Measurements from ENCODE around the gene ZSCAN5C. TPM values are rescaled to one million over a fixed set of nuclear protein-coding genes. Genes with fewer than 3 reads are reported as not detected.

Gene ZSCAN5C
- polyA plus RNA-seq, 1 donor from 2014 or later = not detected

DNA sequence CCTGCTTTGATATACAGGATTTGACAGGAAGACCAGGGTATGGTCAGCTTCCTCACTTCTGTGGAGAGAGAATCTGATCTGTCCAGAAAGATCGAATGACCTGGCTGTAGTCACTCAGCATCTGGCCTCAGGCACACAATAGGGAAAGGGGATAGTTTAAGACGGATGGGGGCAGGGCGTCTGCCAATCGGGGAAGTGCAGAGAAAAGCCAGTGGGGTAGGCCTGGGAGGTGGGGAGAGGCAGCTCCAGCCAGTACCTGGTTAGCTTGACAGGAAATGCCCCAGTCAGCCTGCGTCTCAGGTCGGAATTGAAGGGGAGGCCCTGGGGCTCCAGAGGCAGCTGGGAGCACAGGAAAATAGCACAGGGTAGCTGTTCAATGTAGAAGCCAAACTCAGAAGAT is 48.6 kb upstream of the ZSCAN5C start:
- no peaks in the 10 kb centered on the region for H3K9me3 ChIP-seq (ENCODE audit: low read length)
- no peak overlapping the region for H3K4me2 ChIP-seq (ENCODE audit: low read length)
- no peaks in the 10 kb centered on the region for H3K9me2 ChIP-seq (ENCODE audit: insufficient read depth, low read length)
- H3K79me2 ChIP-seq (replicated peaks; ENCODE audit: insufficient read depth, low read length) = no peaks in the 10 kb centered on the region
- H4K20me1 ChIP-seq (ENCODE audit: insufficient read depth) = no peaks in the 10 kb centered on the region
- H3K9ac ChIP-seq (ENCODE audit: low read length) = no peak overlapping the region
- no peaks in the 10 kb centered on the region for H3K27me3 ChIP-seq (ENCODE audit: insufficient read depth, low read depth, low read length)
- H2AFZ ChIP-seq (ENCODE audit: low read depth, low read length) = no peak overlapping the region
- no peaks in the 10 kb centered on the region for H3F3A ChIP-seq (ENCODE audit: insufficient read depth, low read length, poor library complexity, severe bottlenecking)
- TF ChIP-seq RAD21 (conservative IDR thresholded peaks at IDR 0.05) (no peak), EZH2 (IDR thresholded peaks at IDR 0.05; ENCODE audit: borderline replicate concordance, insufficient read depth, low read length, poor library complexity, severe bottlenecking) (no peak), EP300 (conservative IDR thresholded peaks at IDR 0.05; ENCODE audit: poor library complexity, severe bottlenecking) (no peak), SMC3 (conservative IDR thresholded peaks at IDR 0.05; ENCODE audit: poor library complexity) (no peak), POLR2AphosphoS5 (IDR thresholded peaks at IDR 0.05) (no peak), TAF1 (IDR thresholded peaks at IDR 0.05; ENCODE audit: low read depth) (no peak), MXI1 (conservative IDR thresholded peaks at IDR 0.05; ENCODE audit: poor library complexity, severe bottlenecking) (no peak)
- TF ChIP-seq, protein P1, sequence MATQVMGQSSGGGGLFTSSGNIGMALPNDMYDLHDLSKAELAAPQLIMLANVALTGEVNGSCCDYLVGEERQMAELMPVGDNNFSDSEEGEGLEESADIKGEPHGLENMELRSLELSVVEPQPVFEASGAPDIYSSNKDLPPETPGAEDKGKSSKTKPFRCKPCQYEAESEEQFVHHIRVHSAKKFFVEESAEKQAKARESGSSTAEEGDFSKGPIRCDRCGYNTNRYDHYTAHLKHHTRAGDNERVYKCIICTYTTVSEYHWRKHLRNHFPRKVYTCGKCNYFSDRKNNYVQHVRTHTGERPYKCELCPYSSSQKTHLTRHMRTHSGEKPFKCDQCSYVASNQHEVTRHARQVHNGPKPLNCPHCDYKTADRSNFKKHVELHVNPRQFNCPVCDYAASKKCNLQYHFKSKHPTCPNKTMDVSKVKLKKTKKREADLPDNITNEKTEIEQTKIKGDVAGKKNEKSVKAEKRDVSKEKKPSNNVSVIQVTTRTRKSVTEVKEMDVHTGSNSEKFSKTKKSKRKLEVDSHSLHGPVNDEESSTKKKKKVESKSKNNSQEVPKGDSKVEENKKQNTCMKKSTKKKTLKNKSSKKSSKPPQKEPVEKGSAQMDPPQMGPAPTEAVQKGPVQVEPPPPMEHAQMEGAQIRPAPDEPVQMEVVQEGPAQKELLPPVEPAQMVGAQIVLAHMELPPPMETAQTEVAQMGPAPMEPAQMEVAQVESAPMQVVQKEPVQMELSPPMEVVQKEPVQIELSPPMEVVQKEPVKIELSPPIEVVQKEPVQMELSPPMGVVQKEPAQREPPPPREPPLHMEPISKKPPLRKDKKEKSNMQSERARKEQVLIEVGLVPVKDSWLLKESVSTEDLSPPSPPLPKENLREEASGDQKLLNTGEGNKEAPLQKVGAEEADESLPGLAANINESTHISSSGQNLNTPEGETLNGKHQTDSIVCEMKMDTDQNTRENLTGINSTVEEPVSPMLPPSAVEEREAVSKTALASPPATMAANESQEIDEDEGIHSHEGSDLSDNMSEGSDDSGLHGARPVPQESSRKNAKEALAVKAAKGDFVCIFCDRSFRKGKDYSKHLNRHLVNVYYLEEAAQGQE (IDR thresholded peaks at IDR 0.05; ENCODE audit: borderline replicate concordance) = no peak
- TF ChIP-seq, protein P2, sequence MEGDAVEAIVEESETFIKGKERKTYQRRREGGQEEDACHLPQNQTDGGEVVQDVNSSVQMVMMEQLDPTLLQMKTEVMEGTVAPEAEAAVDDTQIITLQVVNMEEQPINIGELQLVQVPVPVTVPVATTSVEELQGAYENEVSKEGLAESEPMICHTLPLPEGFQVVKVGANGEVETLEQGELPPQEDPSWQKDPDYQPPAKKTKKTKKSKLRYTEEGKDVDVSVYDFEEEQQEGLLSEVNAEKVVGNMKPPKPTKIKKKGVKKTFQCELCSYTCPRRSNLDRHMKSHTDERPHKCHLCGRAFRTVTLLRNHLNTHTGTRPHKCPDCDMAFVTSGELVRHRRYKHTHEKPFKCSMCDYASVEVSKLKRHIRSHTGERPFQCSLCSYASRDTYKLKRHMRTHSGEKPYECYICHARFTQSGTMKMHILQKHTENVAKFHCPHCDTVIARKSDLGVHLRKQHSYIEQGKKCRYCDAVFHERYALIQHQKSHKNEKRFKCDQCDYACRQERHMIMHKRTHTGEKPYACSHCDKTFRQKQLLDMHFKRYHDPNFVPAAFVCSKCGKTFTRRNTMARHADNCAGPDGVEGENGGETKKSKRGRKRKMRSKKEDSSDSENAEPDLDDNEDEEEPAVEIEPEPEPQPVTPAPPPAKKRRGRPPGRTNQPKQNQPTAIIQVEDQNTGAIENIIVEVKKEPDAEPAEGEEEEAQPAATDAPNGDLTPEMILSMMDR (IDR thresholded peaks at IDR 0.05; ENCODE audit: poor library complexity, severe bottlenecking) = no peak
- no peak overlapping the region for H3K27ac ChIP-seq (ENCODE audit: low read length)
- no peak overlapping the region for H3K4me3 ChIP-seq (ENCODE audit: low read length)
- no peaks in the 10 kb centered on the region for H3K36me3 ChIP-seq (ENCODE audit: insufficient read depth, low read length)

DNA sequence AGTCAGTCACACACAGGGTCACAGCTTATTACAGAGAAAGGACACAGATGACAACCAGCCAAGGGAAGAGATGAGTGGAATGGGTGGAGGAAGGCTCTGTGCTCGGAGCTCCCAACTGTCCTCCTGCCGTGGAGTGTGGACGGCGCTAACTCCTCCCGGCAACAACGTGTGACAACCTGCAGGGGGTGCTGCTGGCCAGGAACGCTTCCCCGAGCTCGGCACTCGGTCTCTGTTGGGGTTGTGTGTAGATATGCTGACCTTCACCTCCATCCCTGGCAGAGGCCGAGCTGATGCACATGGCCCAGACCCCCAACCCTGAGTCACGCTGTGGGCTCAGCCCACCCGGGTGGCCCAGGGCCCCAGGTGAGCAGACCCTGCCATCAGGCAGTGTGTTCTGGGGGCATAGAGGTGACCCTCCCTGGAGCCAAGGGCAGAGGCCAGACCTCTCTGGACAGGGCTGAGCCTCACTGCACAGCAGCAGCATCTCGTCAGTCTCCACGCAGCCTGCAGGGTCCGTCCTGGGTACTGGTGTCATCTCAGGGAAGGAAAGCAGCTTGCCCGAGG is 46.9 kb upstream of the ZSCAN5C start:
- no peaks in the 10 kb centered on the region for H3K9me3 ChIP-seq (ENCODE audit: low read length)
- H3K79me2 ChIP-seq (replicated peaks; ENCODE audit: insufficient read depth, low read length) = no peaks in the 10 kb centered on the region
- no peaks in the 10 kb centered on the region for H3K9me2 ChIP-seq (ENCODE audit: insufficient read depth, low read length)
- TF ChIP-seq, protein P2 (IDR thresholded peaks at IDR 0.05; ENCODE audit: poor library complexity, severe bottlenecking) = no peak
- TF ChIP-seq SMC3 (conservative IDR thresholded peaks at IDR 0.05; ENCODE audit: poor library complexity) = no peak
- no peak for TF ChIP-seq POLR2AphosphoS5 (IDR thresholded peaks at IDR 0.05)
- TF ChIP-seq RAD21 (conservative IDR thresholded peaks at IDR 0.05) = no peak
- no peak for TF ChIP-seq EZH2 (IDR thresholded peaks at IDR 0.05; ENCODE audit: borderline replicate concordance, insufficient read depth, low read length, poor library complexity, severe bottlenecking)
- TF ChIP-seq, protein P1 (IDR thresholded peaks at IDR 0.05; ENCODE audit: borderline replicate concordance) = no peak
- no peak for TF ChIP-seq MXI1 (conservative IDR thresholded peaks at IDR 0.05; ENCODE audit: poor library complexity, severe bottlenecking)
- no peak for TF ChIP-seq TAF1 (IDR thresholded peaks at IDR 0.05; ENCODE audit: low read depth)
- TF ChIP-seq EP300 (conservative IDR thresholded peaks at IDR 0.05; ENCODE audit: poor library complexity, severe bottlenecking) = no peak
- H4K20me1 ChIP-seq (ENCODE audit: insufficient read depth) = no peaks in the 10 kb centered on the region
- no peak overlapping the region for H3K27ac ChIP-seq (ENCODE audit: low read length)
- H3K4me3 ChIP-seq (ENCODE audit: low read length) = no peak overlapping the region
- H3K36me3 ChIP-seq (ENCODE audit: insufficient read depth, low read length) = no peaks in the 10 kb centered on the region
- H3K9ac ChIP-seq (ENCODE audit: low read length) = no peak overlapping the region
- no peaks in the 10 kb centered on the region for H3F3A ChIP-seq (ENCODE audit: insufficient read depth, low read length, poor library complexity, severe bottlenecking)
- H3K4me2 ChIP-seq (ENCODE audit: low read length) = no peak overlapping the region
- no peak overlapping the region for H2AFZ ChIP-seq (ENCODE audit: low read depth, low read length)
- no peaks in the 10 kb centered on the region for H3K27me3 ChIP-seq (ENCODE audit: insufficient read depth, low read depth, low read length)
